IMR-90 (cell line): ENCODE measurements around the gene NGFR.

Experiments
- CEBPB ChIP-seq: IDR thresholded peaks from 2 replicates; pipeline ENCODE4 v1.6.1; 2012; ENCODE audit warnings: low read depth, low read length, improper control_type of control experiment
- RFX5 ChIP-seq: IDR thresholded peaks from 2 replicates; pipeline ENCODE4 v1.8.0; 2012; ENCODE audit warnings: low read depth, mild to moderate bottlenecking, low read length, moderate library complexity

DNA sequence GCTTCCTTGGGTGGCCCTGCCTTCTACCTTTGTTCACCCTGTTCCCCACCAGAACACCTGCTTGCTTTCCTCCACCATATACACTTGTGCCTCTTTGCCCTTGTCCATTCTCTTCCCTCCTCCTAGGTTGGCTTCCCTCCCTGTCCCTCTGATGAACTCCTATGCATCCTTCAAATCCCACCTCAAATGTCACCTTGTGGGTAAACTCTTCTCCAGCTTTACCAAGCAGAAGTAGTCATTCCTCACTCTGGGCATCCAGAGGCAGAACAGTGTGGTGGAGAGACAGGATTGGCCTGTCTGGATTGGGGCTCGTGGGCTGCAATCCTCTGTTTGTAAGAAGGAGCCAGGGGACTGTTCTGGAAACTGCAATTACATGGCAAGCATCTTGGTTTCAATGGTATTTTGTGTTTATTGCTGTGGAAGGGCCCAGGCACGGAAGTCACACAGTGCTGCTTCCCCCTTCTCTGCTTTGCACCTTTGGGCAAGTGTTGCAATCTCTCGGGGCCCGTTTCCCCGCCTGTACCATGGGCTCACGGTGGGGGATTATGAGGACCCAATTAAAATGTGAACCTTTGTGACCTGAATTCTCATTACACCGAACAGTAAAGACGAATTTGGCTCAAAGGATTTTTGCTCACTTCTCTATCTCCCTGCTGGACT is 58.7 kb downstream of the NGFR start:
- no peak for TF ChIP-seq RFX5
- TF ChIP-seq CEBPB = no peak
